GM23338 (cell line): Measurements from ENCODE around the gene CNOT4. TPM values are rescaled to one million over a fixed set of nuclear protein-coding genes. Genes with fewer than 3 reads are reported as not detected.

Source experiments
- ATAC-seq: fragments of 200-7000 bp; cut with Tn5 transposase; 3 replicates; pipeline ENCODE4 v1.9.1; 2020
- DNase-seq: peaks from one replicate; pipeline ENCODE4 v3.0.0-alpha.2; 2015; ENCODE audit warnings: low spot score
- H2AFZ ChIP-seq: fragments of 200-600 bp; sonication (generic); 2 replicates; pipeline ENCODE4 v1.8.0; 2016; ENCODE audit warnings: antibody characterized with exemption, mild to moderate bottlenecking, moderate library complexity
- H3F3A ChIP-seq: fragments of 200-600 bp; sonication (generic); replicated peaks from 2 replicates; pipeline ENCODE4 v1.8.0; 2017; ENCODE audit warnings: antibody characterized with exemption, mixed run types, low read depth
- H3K27ac ChIP-seq: fragments of 200-600 bp; sonication (generic); 2 replicates; pipeline ENCODE4 v1.6.1; 2016; ENCODE audit warnings: low read depth
- H3K27me3 ChIP-seq: fragments of 200-600 bp; sonication (generic); 2 replicates; pipeline ENCODE4 v1.8.0; 2016; ENCODE audit warnings: mild to moderate bottlenecking, mixed run types, moderate library complexity; ENCODE audit not compliant: insufficient read depth
- H3K36me3 ChIP-seq: fragments of 200-600 bp; sonication (generic); 2 replicates; pipeline ENCODE4 v1.8.0; 2016; ENCODE audit warnings: mild to moderate bottlenecking; ENCODE audit not compliant: insufficient read depth
- H3K4me1 ChIP-seq: fragments of 200-600 bp; sonication (generic); 2 replicates; pipeline ENCODE4 v1.8.0; 2016; ENCODE audit warnings: mild to moderate bottlenecking, moderate library complexity; ENCODE audit not compliant: insufficient read depth
- H3K4me2 ChIP-seq: fragments of 200-600 bp; sonication (generic); 2 replicates; pipeline ENCODE4 v1.7.1; 2017; ENCODE audit warnings: mixed run types
- H3K4me3 ChIP-seq: fragments of 200-600 bp; sonication (generic); 2 replicates; pipeline ENCODE4 v1.6.1; 2016; ENCODE audit warnings: mixed run types
- H3K79me2 ChIP-seq: fragments of 200-600 bp; sonication (generic); replicated peaks from 2 replicates; pipeline ENCODE4 v1.8.0; 2017; ENCODE audit warnings: mild to moderate bottlenecking; ENCODE audit not compliant: insufficient read depth
- H3K9me2 ChIP-seq: fragments of 200-600 bp; sonication (generic); 2 replicates; pipeline ENCODE4 v1.8.0; 2017; ENCODE audit not compliant: insufficient read depth
- H4K20me1 ChIP-seq: fragments of 200-600 bp; sonication (generic); replicated peaks from 2 replicates; pipeline ENCODE4 v1.8.0; 2017; ENCODE audit warnings: mild to moderate bottlenecking; ENCODE audit not compliant: insufficient read depth
- H3K27ac Mint-ChIP-seq: 2 replicates; pipeline ENCODE4 v1.8.0; 2020; ENCODE audit warnings: inconsistent platforms, mild to moderate bottlenecking, moderate library complexity, mixed read lengths
- H3K27me3 Mint-ChIP-seq: 3 replicates; pipeline ENCODE4 v1.8.0; 2022; ENCODE audit warnings: low read depth, mild to moderate bottlenecking, moderate library complexity, mixed read lengths, inconsistent platforms; ENCODE audit not compliant: insufficient read depth, poor library complexity
- H3K36me3 Mint-ChIP-seq: 3 replicates; pipeline ENCODE4 v1.8.0; 2021; ENCODE audit warnings: low read depth, mild to moderate bottlenecking, inconsistent platforms, moderate library complexity, mixed read lengths
- H3K4me1 Mint-ChIP-seq: 3 replicates; pipeline ENCODE4 v1.8.0; 2020; ENCODE audit warnings: mild to moderate bottlenecking, inconsistent platforms, mixed read lengths
- H3K4me3 Mint-ChIP-seq: 3 replicates; pipeline ENCODE4 v1.8.0; 2021; ENCODE audit warnings: moderate library complexity, mild to moderate bottlenecking, inconsistent platforms, mixed read lengths
- H3K9me3 Mint-ChIP-seq: 3 replicates; pipeline ENCODE4 v1.8.0; 2020; ENCODE audit warnings: moderate library complexity, mild to moderate bottlenecking, inconsistent platforms, mixed read lengths
- polyA plus RNA-seq: library from polyadenylated mRNA; unstranded; fragments of >200 nt; fragmentation: Nextera tagmentation; extraction: Ambion mirVana; gene quantifications from 2 replicates; pipeline ENCODE4 v1.2.1, GENCODE V29; 2016
- total RNA-seq: library from RNA; depleted of rRNA; stranded (reverse); fragments of >200 nt; shearing (Covaris generic); gene quantifications from 2 replicates; pipeline ENCODE4 v1.2.3, GENCODE V29; 2014
- TF ChIP-seq, protein P1 (sequence below): fragments of 250-450 bp; sonication (Bioruptor Pico); IDR thresholded peaks from 2 replicates; pipeline ENCODE4 v1.5.0; 2020; ENCODE audit warnings: mild to moderate bottlenecking, moderate library complexity

The CNOT4 gene
- total and polyA plus RNA-seq, 2 experiments from 2014 or later = 18.9 to 26.2 TPM

DNA sequence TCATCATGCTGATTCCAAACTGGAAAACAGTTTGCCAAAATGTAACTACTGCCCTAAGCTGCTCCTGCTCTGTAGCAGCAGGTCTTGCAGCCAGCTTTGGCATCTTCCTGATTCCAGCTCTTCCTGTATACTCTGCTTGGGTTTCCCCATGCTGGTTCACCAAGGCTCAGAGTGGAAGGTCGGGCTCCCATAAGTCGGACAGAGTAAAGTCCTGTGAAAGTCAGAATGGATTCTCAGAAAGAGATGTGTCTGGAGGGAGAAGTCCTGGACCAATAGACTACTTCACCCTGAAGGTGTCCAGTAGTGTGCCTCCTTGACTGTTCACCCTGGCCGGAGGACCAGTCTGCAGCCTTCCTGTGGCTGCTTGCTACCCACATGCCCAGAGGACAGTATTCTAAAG is 182.4 kb downstream of the CNOT4 start:
- Mint-ChIP-seq H3K27ac (no peak overlapping the region), H3K9me3 (peaks cover 21% of the 10 kb centered on the region)

More for the DNA sequence above, 182.4 kb downstream of the CNOT4 start:
- Histone ChIP-seq H3K27ac (no peak overlapping the region), H3K27me3 (no peaks in the 10 kb centered on the region), H2AFZ (no peak overlapping the region), H3K4me2 (no peak overlapping the region), H3K79me2 (no peaks in the 10 kb centered on the region), H4K20me1 (no peaks in the 10 kb centered on the region), H3K36me3 (no peaks in the 10 kb centered on the region), H3K4me1 (no peaks in the 10 kb centered on the region), H3K9me2 (0 out of 2 replicates have a peak, but pooled peaks cover 6% of the 10 kb centered on the region), H3K4me3 (no peak overlapping the region), H3F3A (no peaks in the 10 kb centered on the region)
- TF ChIP-seq, protein P1, sequence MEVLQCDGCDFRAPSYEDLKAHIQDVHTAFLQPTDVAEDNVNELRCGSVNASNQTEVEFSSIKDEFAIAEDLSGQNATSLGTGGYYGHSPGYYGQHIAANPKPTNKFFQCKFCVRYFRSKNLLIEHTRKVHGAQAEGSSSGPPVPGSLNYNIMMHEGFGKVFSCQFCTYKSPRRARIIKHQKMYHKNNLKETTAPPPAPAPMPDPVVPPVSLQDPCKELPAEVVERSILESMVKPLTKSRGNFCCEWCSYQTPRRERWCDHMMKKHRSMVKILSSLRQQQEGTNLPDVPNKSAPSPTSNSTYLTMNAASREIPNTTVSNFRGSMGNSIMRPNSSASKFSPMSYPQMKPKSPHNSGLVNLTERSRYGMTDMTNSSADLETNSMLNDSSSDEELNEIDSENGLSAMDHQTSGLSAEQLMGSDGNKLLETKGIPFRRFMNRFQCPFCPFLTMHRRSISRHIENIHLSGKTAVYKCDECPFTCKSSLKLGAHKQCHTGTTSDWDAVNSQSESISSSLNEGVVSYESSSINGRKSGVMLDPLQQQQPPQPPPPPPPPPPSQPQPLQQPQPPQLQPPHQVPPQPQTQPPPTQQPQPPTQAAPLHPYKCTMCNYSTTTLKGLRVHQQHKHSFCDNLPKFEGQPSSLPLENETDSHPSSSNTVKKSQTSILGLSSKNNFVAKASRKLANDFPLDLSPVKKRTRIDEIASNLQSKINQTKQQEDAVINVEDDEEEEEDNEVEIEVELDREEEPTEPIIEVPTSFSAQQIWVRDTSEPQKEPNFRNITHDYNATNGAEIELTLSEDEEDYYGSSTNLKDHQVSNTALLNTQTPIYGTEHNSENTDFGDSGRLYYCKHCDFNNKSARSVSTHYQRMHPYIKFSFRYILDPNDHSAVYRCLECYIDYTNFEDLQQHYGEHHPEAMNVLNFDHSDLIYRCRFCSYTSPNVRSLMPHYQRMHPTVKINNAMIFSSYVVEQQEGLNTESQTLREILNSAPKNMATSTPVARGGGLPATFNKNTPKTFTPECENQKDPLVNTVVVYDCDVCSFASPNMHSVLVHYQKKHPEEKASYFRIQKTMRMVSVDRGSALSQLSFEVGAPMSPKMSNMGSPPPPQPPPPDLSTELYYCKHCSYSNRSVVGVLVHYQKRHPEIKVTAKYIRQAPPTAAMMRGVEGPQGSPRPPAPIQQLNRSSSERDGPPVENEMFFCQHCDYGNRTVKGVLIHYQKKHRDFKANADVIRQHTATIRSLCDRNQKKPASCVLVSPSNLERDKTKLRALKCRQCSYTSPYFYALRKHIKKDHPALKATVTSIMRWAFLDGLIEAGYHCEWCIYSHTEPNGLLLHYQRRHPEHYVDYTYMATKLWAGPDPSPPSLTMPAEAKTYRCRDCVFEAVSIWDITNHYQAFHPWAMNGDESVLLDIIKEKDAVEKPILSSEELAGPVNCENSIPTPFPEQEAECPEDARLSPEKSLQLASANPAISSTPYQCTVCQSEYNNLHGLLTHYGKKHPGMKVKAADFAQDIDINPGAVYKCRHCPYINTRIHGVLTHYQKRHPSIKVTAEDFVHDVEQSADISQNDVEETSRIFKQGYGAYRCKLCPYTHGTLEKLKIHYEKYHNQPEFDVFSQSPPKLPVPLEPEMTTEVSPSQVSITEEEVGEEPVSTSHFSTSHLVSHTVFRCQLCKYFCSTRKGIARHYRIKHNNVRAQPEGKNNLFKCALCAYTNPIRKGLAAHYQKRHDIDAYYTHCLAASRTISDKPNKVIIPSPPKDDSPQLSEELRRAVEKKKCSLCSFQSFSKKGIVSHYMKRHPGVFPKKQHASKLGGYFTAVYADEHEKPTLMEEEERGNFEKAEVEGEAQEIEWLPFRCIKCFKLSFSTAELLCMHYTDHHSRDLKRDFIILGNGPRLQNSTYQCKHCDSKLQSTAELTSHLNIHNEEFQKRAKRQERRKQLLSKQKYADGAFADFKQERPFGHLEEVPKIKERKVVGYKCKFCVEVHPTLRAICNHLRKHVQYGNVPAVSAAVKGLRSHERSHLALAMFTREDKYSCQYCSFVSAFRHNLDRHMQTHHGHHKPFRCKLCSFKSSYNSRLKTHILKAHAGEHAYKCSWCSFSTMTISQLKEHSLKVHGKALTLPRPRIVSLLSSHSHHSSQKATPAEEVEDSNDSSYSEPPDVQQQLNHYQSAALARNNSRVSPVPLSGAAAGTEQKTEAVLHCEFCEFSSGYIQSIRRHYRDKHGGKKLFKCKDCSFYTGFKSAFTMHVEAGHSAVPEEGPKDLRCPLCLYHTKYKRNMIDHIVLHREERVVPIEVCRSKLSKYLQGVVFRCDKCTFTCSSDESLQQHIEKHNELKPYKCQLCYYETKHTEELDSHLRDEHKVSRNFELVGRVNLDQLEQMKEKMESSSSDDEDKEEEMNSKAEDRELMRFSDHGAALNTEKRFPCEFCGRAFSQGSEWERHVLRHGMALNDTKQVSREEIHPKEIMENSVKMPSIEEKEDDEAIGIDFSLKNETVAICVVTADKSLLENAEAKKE (CRISPR knock-in tag) = no peak
- Mint-ChIP-seq H3K36me3 (peaks cover 6% of the 10 kb centered on the region; the same call in 1 of the 3 replicates), H3K4me3 (no peak overlapping the region), H3K4me1 (no peaks in the 10 kb centered on the region; the same call in 2 of the 3 replicates), H3K27me3 (peaks cover 2% of the 10 kb centered on the region)
- no peak for DNase-seq
- ATAC-seq = no peak
